ENCODE measurements around the gene PALS2.

Gene PALS2

GRCh38 chr7:24622646-24623182 is 49.5 kb downstream of the PALS2 start:
- H3K27ac ChIP-seq (ENCODE audit: low read length) = no peak overlapping the region

More at GRCh38 chr7:24622646-24623182, 49.5 kb downstream of the PALS2 start:
- no peaks in the 10 kb centered on the region for H3K36me3 ChIP-seq (ENCODE audit: control insufficient read depth, low read depth, low read length)
- no peaks in the 10 kb centered on the region for H3K9me3 ChIP-seq (ENCODE audit: control insufficient read depth, low read depth, low read length)
- H3K4me1 ChIP-seq (ENCODE audit: control insufficient read depth, low read depth, low read length) = peaks cover 24% of the 10 kb centered on the region
- H3K9ac ChIP-seq (ENCODE audit: low read length) = no peak overlapping the region
- no peaks in the 10 kb centered on the region for H3K27me3 ChIP-seq (ENCODE audit: control insufficient read depth, insufficient read depth, low read length)
- no peak overlapping the region for H3K4me3 ChIP-seq (ENCODE audit: low read length)

Data from iPS-18a (cell line).